ENCODE results near the gene CHCHD6. TPM values are rescaled to one million over a fixed set of nuclear protein-coding genes. Genes with fewer than 3 reads are reported as not detected.

Gene CHCHD6
- total RNA-seq, 2 donors from 2014 or later = 8.4 to 10.9 TPM

DNA sequence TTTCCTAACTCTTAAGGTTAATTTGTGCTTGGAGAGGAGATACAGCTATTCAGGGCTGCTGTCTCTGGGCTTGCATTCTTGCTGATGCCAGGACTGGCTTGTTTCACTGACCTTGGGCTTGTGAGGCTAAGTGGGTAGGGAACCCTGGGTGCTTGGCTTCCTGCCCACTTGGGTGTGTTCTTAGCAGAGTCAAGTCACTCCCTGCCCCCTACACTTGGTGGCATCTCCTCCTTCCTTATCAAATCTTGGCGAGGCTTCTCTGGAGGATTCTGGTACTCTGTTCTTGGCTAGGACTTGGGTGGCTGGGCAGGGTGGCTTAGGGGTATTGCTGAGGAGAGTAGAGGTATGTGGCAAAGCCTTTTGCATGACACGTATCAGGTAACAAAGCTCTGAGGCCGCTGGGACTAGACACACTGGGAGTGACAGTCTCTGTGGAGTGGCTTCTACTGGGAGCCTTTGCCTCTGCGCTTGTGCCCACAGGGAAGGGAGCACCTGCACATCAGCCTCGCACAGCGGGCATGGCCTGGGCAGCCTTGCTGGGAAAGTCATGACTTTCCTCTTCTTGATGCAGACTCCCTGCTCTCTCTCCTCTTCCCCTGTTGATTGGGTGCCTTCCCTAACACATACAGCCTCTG is 41.8 kb downstream of the CHCHD6 start:
- H3K9me3 ChIP-seq = no peaks in the 10 kb centered on the region
- no peaks in the 10 kb centered on the region for H3K36me3 ChIP-seq
- no peaks in the 10 kb centered on the region for H3K27me3 ChIP-seq
- DNase-seq (ENCODE audit: low spot score) = peak; percentile 66
- TF ChIP-seq, protein P1, sequence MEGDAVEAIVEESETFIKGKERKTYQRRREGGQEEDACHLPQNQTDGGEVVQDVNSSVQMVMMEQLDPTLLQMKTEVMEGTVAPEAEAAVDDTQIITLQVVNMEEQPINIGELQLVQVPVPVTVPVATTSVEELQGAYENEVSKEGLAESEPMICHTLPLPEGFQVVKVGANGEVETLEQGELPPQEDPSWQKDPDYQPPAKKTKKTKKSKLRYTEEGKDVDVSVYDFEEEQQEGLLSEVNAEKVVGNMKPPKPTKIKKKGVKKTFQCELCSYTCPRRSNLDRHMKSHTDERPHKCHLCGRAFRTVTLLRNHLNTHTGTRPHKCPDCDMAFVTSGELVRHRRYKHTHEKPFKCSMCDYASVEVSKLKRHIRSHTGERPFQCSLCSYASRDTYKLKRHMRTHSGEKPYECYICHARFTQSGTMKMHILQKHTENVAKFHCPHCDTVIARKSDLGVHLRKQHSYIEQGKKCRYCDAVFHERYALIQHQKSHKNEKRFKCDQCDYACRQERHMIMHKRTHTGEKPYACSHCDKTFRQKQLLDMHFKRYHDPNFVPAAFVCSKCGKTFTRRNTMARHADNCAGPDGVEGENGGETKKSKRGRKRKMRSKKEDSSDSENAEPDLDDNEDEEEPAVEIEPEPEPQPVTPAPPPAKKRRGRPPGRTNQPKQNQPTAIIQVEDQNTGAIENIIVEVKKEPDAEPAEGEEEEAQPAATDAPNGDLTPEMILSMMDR (IDR thresholded peaks at IDR 0.05) = no peak
- H3K4me1 ChIP-seq = peaks cover 0 to 34% of the 10 kb centered on the region in 2 donors
- no peak overlapping the region for H3K4me3 ChIP-seq
- H3K27ac ChIP-seq = peak overlapping the region; percentile 81 to 90

GRCh38 chr3:126746395-126747177 is 42.5 kb downstream of the CHCHD6 start:
- H3K4me3 ChIP-seq = no peak overlapping the region
- H3K27me3 ChIP-seq = no peaks in the 10 kb centered on the region
- H3K36me3 ChIP-seq = no peaks in the 10 kb centered on the region
- DNase-seq (ENCODE audit: low spot score) = peak; percentile 78
- peaks cover 0 to 34% of the 10 kb centered on the region in 2 donors for H3K4me1 ChIP-seq
- H3K27ac ChIP-seq = peak overlapping the region; percentile 81 to 90
- no peaks in the 10 kb centered on the region for H3K9me3 ChIP-seq
- TF ChIP-seq, protein P1 (IDR thresholded peaks at IDR 0.05) = peak in 1 of 2 donors; percentile 10

DNA sequence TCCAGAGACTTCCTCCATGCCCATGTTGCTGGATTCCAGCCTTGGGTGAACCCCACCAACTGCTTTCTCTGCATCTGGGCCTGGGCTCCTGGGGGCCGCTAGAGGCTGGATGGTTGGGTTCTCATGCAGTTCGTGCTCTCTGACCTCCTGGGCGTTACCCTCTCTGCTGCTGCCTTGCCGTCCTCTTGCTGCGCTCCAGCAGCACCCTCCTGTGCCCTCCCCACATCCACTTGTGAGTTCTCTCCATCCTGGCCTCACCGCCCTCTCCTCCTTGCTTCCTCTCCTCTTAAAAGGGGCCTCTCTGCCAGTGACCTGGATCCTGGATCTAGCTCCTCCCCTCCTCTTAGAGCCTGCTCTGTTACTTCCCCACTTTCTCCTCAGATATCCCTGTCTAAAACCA is 43.7 kb downstream of the CHCHD6 start:
- Histone ChIP-seq H3K4me1 (peaks cover 0 to 42% of the 10 kb centered on the region in 2 donors), H3K36me3 (no peaks in the 10 kb centered on the region), H3K9me3 (no peaks in the 10 kb centered on the region), H3K27ac (peak overlapping the region in 1 of 2 donors; percentile 90), H3K27me3 (no peaks in the 10 kb centered on the region), H3K4me3 (no peak overlapping the region)
- TF ChIP-seq, protein P1 (IDR thresholded peaks at IDR 0.05) = no peak
- DNase-seq (ENCODE audit: low spot score) = no peak

GRCh38 chr3:126748701-126749546 is 44.9 kb downstream of the CHCHD6 start:
- Histone ChIP-seq H3K27me3 (no peaks in the 10 kb centered on the region), H3K36me3 (no peaks in the 10 kb centered on the region), H3K4me3 (no peak overlapping the region), H3K27ac (no peak overlapping the region), H3K9me3 (no peaks in the 10 kb centered on the region), H3K4me1 (peaks cover 0 to 42% of the 10 kb centered on the region in 2 donors)
- TF ChIP-seq, protein P1 (IDR thresholded peaks at IDR 0.05) = no peak
- no peak for DNase-seq (ENCODE audit: low spot score)

DNA sequence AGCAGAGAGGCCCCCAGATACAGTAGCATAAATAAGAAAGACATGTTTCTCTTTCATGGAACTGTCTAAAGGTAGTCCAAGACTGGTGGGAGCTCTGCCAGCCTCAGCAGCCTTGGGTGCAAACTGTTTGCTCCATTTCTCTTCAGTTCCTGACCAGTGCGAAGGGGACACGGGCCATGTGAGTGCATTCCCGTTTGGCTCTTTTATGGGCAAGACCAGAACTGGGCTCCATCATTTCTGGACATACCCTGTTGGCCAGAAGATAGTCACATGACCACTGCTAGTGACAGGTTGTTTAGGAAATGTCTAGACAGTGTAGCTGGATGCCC is 45.5 kb downstream of the CHCHD6 start:
- peaks cover 0 to 42% of the 10 kb centered on the region in 2 donors for H3K4me1 ChIP-seq
- H3K9me3 ChIP-seq = no peaks in the 10 kb centered on the region
- H3K36me3 ChIP-seq = no peaks in the 10 kb centered on the region
- no peak overlapping the region for H3K4me3 ChIP-seq
- no peaks in the 10 kb centered on the region for H3K27me3 ChIP-seq
- no peak for DNase-seq (ENCODE audit: low spot score)
- no peak overlapping the region for H3K27ac ChIP-seq
- TF ChIP-seq, protein P1 (IDR thresholded peaks at IDR 0.05) = no peak

Data from right atrium auricular region (tissue), 2 donors.